H1 (cell line): Measurements from ENCODE around the gene IL1RL1. TPM values are rescaled to one million over a fixed set of nuclear protein-coding genes. Genes with fewer than 3 reads are reported as not detected.

ENCODE experiments used
- CTCF ChIA-PET: fragments of 300-600 bp; sonication (Branson Sonifier 250); formaldehyde crosslinking; loops from one replicate; lab custom pipeline; 2021; ENCODE audit not compliant: partially characterized antibody; lab: Charles Lee
- POLR2A ChIA-PET: fragments of 300-600 bp; sonication (Branson Sonifier 250); formaldehyde crosslinking; loops from one replicate; lab custom pipeline; 2021; ENCODE audit warnings: inconsistent platforms; ENCODE audit not compliant: partially characterized antibody; lab: Charles Lee
- DNase-seq, 2 experiments: peaks; one replicate each; pipeline versions ENCODE4 v3.0.0 to v3.0.0-alpha.2; 2010 to 2022; ENCODE audit warnings: low spot score in 2 of 2, low read depth in 1 of 2, mixed read lengths in 1 of 2
- FAIRE-seq: peaks from 2 replicates; lab custom pipeline; 2011; peaks lifted over from hg19 to GRCh38; lab: Jason Lieb, UNC
- H2AFZ ChIP-seq: 2 replicates; pipeline ENCODE4 v1.8.1; 2012; ENCODE audit warnings: low read length, inconsistent platforms
- H2AK5ac ChIP-seq: 2 replicates; pipeline ENCODE4 v1.6.1; 2013; ENCODE audit warnings: low read depth, low read length
- H2BK120ac ChIP-seq: replicated peaks from 2 replicates; pipeline ENCODE3; 2013; ENCODE audit warnings: low read depth, low read length, inconsistent platforms
- H2BK12ac ChIP-seq: 2 replicates; pipeline ENCODE4 v1.6.1; 2013; ENCODE audit warnings: low read depth, low read length
- H2BK15ac ChIP-seq: 2 replicates; pipeline ENCODE4 v1.6.1; 2013; ENCODE audit warnings: low read length
- H2BK20ac ChIP-seq: 2 replicates; pipeline ENCODE4 v1.6.1; 2013; ENCODE audit warnings: low read length
- H2BK5ac ChIP-seq: 2 replicates; pipeline ENCODE4 v1.6.1; 2013; ENCODE audit warnings: low read depth, low read length
- H3K14ac ChIP-seq: 2 replicates; pipeline ENCODE4 v1.6.1; 2013; ENCODE audit warnings: inconsistent platforms; ENCODE audit not compliant: insufficient read length
- H3K18ac ChIP-seq: 2 replicates; pipeline ENCODE4 v1.6.1; 2013; ENCODE audit warnings: low read length; ENCODE audit errors: extremely low read depth
- H3K23ac ChIP-seq: 2 replicates; pipeline ENCODE4 v1.6.1; 2013; ENCODE audit warnings: inconsistent platforms; ENCODE audit not compliant: insufficient read length
- H3K23me2 ChIP-seq: 2 replicates; pipeline ENCODE4 v1.6.1; 2013; ENCODE audit warnings: low read depth, low read length
- H3K27ac ChIP-seq: 2 replicates; pipeline ENCODE4 v1.6.1; 2011; ENCODE audit warnings: low read depth, low read length, inconsistent platforms
- H3K27me3 ChIP-seq, 4 experiments: replicated peaks in 1 of 4; 1 replicate in 1 of 4; 2 replicates in 3 of 4; pipeline versions ENCODE4 v1.6.1 to v1.8.1; 2011 to 2013; ENCODE audit warnings: low read length in 3 of 4, mild to moderate bottlenecking in 3 of 4, inconsistent platforms in 2 of 4, mixed read lengths in 2 of 4, moderate library complexity in 1 of 4; ENCODE audit not compliant: control insufficient read depth in 3 of 4, insufficient read depth in 3 of 4; ENCODE audit errors: extremely low read depth in 1 of 4
- H3K36me3 ChIP-seq, 4 experiments: 2 replicates each; pipeline versions ENCODE4 v1.6.1 to v1.8.1; 2011 to 2013; ENCODE audit warnings: mild to moderate bottlenecking in 4 of 4, low read length in 3 of 4, moderate library complexity in 2 of 4, control low read depth in 1 of 4, inconsistent platforms in 1 of 4; ENCODE audit not compliant: insufficient read depth in 4 of 4, control insufficient read depth in 2 of 4
- H3K4ac ChIP-seq: replicated peaks from 2 replicates; pipeline ENCODE3; 2013; ENCODE audit warnings: low read length, low read depth, mixed read lengths, inconsistent platforms; ENCODE audit not compliant: insufficient read length
- H3K4me1 ChIP-seq, 4 experiments: replicated peaks in 1 of 4; 1 replicate in 1 of 4; 2 replicates in 3 of 4; pipeline versions ENCODE4 v1.6.1 to v1.8.1; 2011 to 2013; ENCODE audit warnings: low read length in 3 of 4, inconsistent platforms in 2 of 4, mixed read lengths in 1 of 4; ENCODE audit not compliant: insufficient read depth in 4 of 4, control insufficient read depth in 3 of 4
- H3K4me2 ChIP-seq, 2 experiments: 2 replicates each; pipeline versions ENCODE4 v1.6.1 to v1.8.1; 2011 to 2013; ENCODE audit warnings: low read depth in 2 of 2, low read length in 2 of 2, control low read depth in 1 of 2, inconsistent platforms in 1 of 2, mild to moderate bottlenecking in 1 of 2; ENCODE audit not compliant: insufficient read depth in 1 of 2
- H3K4me3 ChIP-seq, 4 experiments: fragments of 200-600, 300-600 bp in 1 of 4; sonication (generic), shearing (Covaris generic), sonication (Bioruptor Twin) in 1 of 4; 2 replicates each; pipeline versions ENCODE4 v1.5.1 to v1.8.1; 2011 to 2016; ENCODE audit warnings: low read length in 4 of 4, low read depth in 3 of 4, control low read depth in 2 of 4, inconsistent platforms in 2 of 4, mild to moderate bottlenecking in 2 of 4, mixed read lengths in 1 of 4, moderate library complexity in 1 of 4; ENCODE audit not compliant: insufficient read depth in 2 of 4; ENCODE audit errors: extremely low read depth in 1 of 4
- H3K56ac ChIP-seq: replicated peaks from 2 replicates; pipeline ENCODE3; 2013; ENCODE audit warnings: low read depth, mild to moderate bottlenecking, mixed read lengths, low read length, inconsistent platforms; ENCODE audit not compliant: insufficient read length
- H3K79me1 ChIP-seq: 2 replicates; pipeline ENCODE4 v1.6.1; 2013; ENCODE audit warnings: low read depth, low read length, control low read depth
- H3K79me2 ChIP-seq, 2 experiments: 2 replicates each; pipeline versions ENCODE4 v1.6.1 to v1.8.1; 2012 to 2013; ENCODE audit warnings: low read length in 2 of 2, mild to moderate bottlenecking in 2 of 2, inconsistent platforms in 1 of 2; ENCODE audit not compliant: insufficient read depth in 2 of 2, control insufficient read depth in 1 of 2
- H3K9ac ChIP-seq, 4 experiments: replicated peaks in 1 of 4; 1 replicate in 1 of 4; 2 replicates in 3 of 4; pipeline versions ENCODE4 v1.6.1 to v1.8.1; 2011 to 2013; ENCODE audit warnings: low read depth in 3 of 4, low read length in 3 of 4, control low read depth in 2 of 4, mild to moderate bottlenecking in 2 of 4, moderate library complexity in 2 of 4, inconsistent platforms in 1 of 4; ENCODE audit errors: extremely low read depth in 1 of 4
- H3K9me3 ChIP-seq, 2 experiments: 2 replicates each; pipeline versions ENCODE4 v1.6.1 to v1.8.1; 2012 to 2013; ENCODE audit warnings: mild to moderate bottlenecking in 2 of 2, moderate library complexity in 2 of 2, control low read depth in 1 of 2, inconsistent platforms in 1 of 2, low read depth in 1 of 2, low read length in 1 of 2, mixed read lengths in 1 of 2; ENCODE audit not compliant: insufficient read depth in 2 of 2
- H4K20me1 ChIP-seq, 2 experiments: replicated peaks in 1 of 2; 2 replicates each; pipeline versions ENCODE3 to v1.8.1; 2011 to 2013; ENCODE audit warnings: inconsistent platforms in 2 of 2, low read length in 2 of 2, mild to moderate bottlenecking in 1 of 2; ENCODE audit not compliant: insufficient read depth in 2 of 2, control insufficient read depth in 1 of 2
- H4K5ac ChIP-seq: 2 replicates; pipeline ENCODE4 v1.6.1; 2013; ENCODE audit warnings: low read length, low read depth, mixed read lengths, inconsistent platforms; ENCODE audit not compliant: insufficient read length
- H4K8ac ChIP-seq: 2 replicates; pipeline ENCODE4 v1.8.0; 2013; ENCODE audit warnings: mild to moderate bottlenecking, moderate library complexity, low read length, inconsistent platforms; ENCODE audit not compliant: insufficient read depth; ENCODE audit errors: extremely low read depth
- H4K91ac ChIP-seq: replicated peaks from 2 replicates; pipeline ENCODE3; 2013; ENCODE audit warnings: low read length, mixed read lengths, inconsistent platforms; ENCODE audit not compliant: insufficient read length
- KDM4A ChIP-seq: IDR thresholded peaks from one replicate; pipeline ENCODE4 v1.7.1; 2012; ENCODE audit warnings: low read depth, mild to moderate bottlenecking, moderate library complexity, low read length, inconsistent platforms; ENCODE audit not compliant: severe bottlenecking
- WGBS, 2 experiments: shearing (Covaris generic) in 1 of 2; methylation state at CpG; one replicate each; pipeline versions ENCODE4 v1.1.6 to v1.1.7; 2013 to 2015; ENCODE audit warnings: low lambda C conversion rate in 2 of 2, mixed read lengths in 2 of 2, inconsistent platforms in 1 of 2, low coverage in 1 of 2, missing lambda C conversion rate in 1 of 2; ENCODE audit not compliant: insufficient replicate concordance in 2 of 2, insufficient coverage in 1 of 2, insufficient read length in 1 of 2; ENCODE audit errors: extremely low coverage in 1 of 2, missing lambda C conversion rate in 1 of 2; 5-methylcytosine and 5-hydroxymethylcytosine counted together
- polyA plus RNA-seq, 7 experiments: library from polyadenylated mRNA; depleted of rRNA in 3 of 7; stranded (reverse) in 5 of 7; unstranded in 2 of 7; fragments of >200 nt in 5 of 7; fragments of 200-250 nt in 2 of 7; gene quantifications; 1 replicate in 5 of 7; 2 replicates in 1 of 7; 4 replicates in 1 of 7; pipeline versions ENCODE4 v1.2.1 to v1.2.3, GENCODE V29; 2011 to 2013; ENCODE audit warnings: missing spikeins in 2 of 7, mixed read lengths in 2 of 7
- total RNA-seq: library from RNA; stranded (reverse); fragmentation: NEBNext Ultra II Directional; extraction: Animal tissue kit (Norgen Biotek cat#: 25700); gene quantifications from 2 replicates; pipeline ENCODE4 v1.2.1, GENCODE V29; 2021

IL1RL1 gene
- total and polyA plus RNA-seq, 2 of the 8 experiments (the other 6 are each of a cell fraction or from before 2014, with no cell fraction given), result not detected

DNA sequence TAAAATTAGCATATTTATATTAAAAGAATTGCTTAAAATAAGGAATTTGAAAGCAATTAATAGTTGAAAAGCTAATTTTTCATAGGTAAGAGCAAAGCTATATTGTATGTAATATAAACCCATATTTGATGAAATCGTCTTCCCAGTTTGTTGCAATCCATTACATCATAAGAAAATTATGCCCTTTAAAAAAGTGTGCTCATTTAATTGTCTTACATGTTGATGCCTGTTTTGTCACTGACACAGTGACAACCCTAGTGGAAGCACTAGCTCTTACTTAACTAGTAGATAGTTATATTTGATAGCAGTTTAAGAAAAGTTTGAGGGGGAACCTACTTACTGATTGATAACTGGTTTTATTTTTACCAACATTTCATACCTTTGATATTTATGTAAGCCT is 81.6 kb downstream of the IL1RL1 start:
- Histone ChIP-seq H2BK120ac (no peak overlapping the region), H2BK15ac (no peak overlapping the region), H4K20me1 (no peaks in the 10 kb centered on the region), H2BK12ac (no peak overlapping the region), H3K4me2 (no peak overlapping the region), H3K18ac (no peak overlapping the region), H2AK5ac (no peak overlapping the region), H3K4me1 (no peaks in the 10 kb centered on the region), H4K91ac (no peak overlapping the region), H3K27me3 (no peaks in the 10 kb centered on the region), H2AFZ (no peak overlapping the region), H2BK5ac (no peak overlapping the region), H3K23ac (no peak overlapping the region), H2BK20ac (no peak overlapping the region), H3K79me1 (no peaks in the 10 kb centered on the region), H3K36me3 (no peaks in the 10 kb centered on the region)
- CTCF ChIA-PET, result no interaction called here
- no peak for FAIRE-seq
- 61% methylated on average over 1 of the region's 1 CpG; no CpG with 5 or more reads in 1 of the 2 experiments for WGBS, 2 experiments
- TF ChIP-seq KDM4A, result no peak
- TF ChIP-seq, all 59 proteins: peak for 0
- no peak overlapping the region for H3K14ac ChIP-seq
- no peak overlapping the region for H4K8ac ChIP-seq
- no peak overlapping the region for H3K56ac ChIP-seq
- no peaks in the 10 kb centered on the region for H3K79me2 ChIP-seq
- no peak overlapping the region for H3K9ac ChIP-seq
- DNase-seq, result no peak
- no peak overlapping the region for H4K5ac ChIP-seq
- H3K4me3 ChIP-seq, result no peak overlapping the region
- H3K23me2 ChIP-seq, result no peaks in the 10 kb centered on the region; the same call in 1 of the 2 replicates
- no peaks in the 10 kb centered on the region for H3K9me3 ChIP-seq
- H3K27ac ChIP-seq, result no peak overlapping the region
- H3K4ac ChIP-seq, result no peak overlapping the region
- POLR2A ChIA-PET, result no interaction called here
